ENCODE measurements around the gene GRP. TPM values are rescaled to one million over a fixed set of nuclear protein-coding genes. Genes with fewer than 3 reads are reported as not detected.

The GRP gene
- total RNA-seq, 1 experiment from 2014 or later, result not detected

DNA sequence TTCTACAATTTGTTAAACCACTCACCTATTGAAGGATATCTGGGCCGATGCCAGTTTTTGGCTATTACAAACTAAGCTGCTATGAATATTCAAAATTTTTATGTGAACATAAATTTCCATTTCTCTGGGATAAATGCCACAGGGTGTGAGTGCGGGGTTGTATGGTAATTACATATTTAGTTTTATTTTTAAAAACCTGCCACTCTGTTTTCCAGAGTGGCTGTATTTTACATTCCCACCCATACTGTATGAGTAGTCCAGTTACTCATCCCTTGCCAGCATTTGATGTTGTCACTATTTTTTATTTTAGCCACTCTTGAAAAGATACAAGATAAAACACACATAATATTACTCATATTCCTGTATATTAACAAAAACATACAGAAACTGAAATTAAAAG, 22.9 kb downstream of the GRP start:
- no peak overlapping the region for H2BK5ac ChIP-seq (ENCODE audit: insufficient read length, low read length)
- TF ChIP-seq, protein P1, sequence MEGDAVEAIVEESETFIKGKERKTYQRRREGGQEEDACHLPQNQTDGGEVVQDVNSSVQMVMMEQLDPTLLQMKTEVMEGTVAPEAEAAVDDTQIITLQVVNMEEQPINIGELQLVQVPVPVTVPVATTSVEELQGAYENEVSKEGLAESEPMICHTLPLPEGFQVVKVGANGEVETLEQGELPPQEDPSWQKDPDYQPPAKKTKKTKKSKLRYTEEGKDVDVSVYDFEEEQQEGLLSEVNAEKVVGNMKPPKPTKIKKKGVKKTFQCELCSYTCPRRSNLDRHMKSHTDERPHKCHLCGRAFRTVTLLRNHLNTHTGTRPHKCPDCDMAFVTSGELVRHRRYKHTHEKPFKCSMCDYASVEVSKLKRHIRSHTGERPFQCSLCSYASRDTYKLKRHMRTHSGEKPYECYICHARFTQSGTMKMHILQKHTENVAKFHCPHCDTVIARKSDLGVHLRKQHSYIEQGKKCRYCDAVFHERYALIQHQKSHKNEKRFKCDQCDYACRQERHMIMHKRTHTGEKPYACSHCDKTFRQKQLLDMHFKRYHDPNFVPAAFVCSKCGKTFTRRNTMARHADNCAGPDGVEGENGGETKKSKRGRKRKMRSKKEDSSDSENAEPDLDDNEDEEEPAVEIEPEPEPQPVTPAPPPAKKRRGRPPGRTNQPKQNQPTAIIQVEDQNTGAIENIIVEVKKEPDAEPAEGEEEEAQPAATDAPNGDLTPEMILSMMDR (conservative IDR thresholded peaks at IDR 0.05), result no peak
- Mint-ChIP-seq H3K4me3 (no peak overlapping the region), H3K36me3 (ENCODE audit: insufficient read depth in 1 of 3, low read depth in 3 of 3) (no peaks in the 10 kb centered on the region), H3K9me3 (peaks cover 2 to 4% of the 10 kb centered on the region in 2 experiments; a peak in 2 of 5 replicates), H3K4me1 (peaks cover 7 to 9% of the 10 kb centered on the region in 2 experiments; a peak in 3 of 4 replicates), H3K27ac (no peak overlapping the region), H3K27me3 (ENCODE audit: low read depth) (peaks cover 49% of the 10 kb centered on the region)
- no peak overlapping the region for H3K4ac ChIP-seq (ENCODE audit: low read depth, low read length)
- no CpG with 5 or more reads among the region's 2 CpGs for WGBS (ENCODE audit: extremely low coverage, insufficient read length, low lambda C conversion rate)
- no peak overlapping the region for H4K5ac ChIP-seq (ENCODE audit: insufficient read length, low read depth, low read length)
- H3K9ac ChIP-seq (ENCODE audit: extremely low read depth, insufficient read length, low read length), result no peak overlapping the region
- H3K79me1 ChIP-seq (ENCODE audit: insufficient read depth, low read depth, low read length, poor library complexity, severe bottlenecking), result no peaks in the 10 kb centered on the region
- no peak overlapping the region for H2BK15ac ChIP-seq (ENCODE audit: low read depth, low read length)
- no peaks in the 10 kb centered on the region for H3K27me3 ChIP-seq (ENCODE audit: insufficient read depth, low read length)
- no peak overlapping the region for H2BK20ac ChIP-seq (ENCODE audit: low read depth, low read length, poor library complexity, severe bottlenecking)
- H2BK12ac ChIP-seq (ENCODE audit: insufficient read length, low read depth, low read length), result no peak overlapping the region
- no peaks in the 10 kb centered on the region for H3K9me3 ChIP-seq (ENCODE audit: control insufficient read depth, low read depth, low read length)
- no peak overlapping the region for H3K18ac ChIP-seq (ENCODE audit: insufficient read length, low read depth, low read length)
- no peak overlapping the region for H2AFZ ChIP-seq (ENCODE audit: low read length)
- H3K4me1 ChIP-seq (ENCODE audit: insufficient read depth, low read length), result no peaks in the 10 kb centered on the region
- H3T11ph ChIP-seq (ENCODE audit: low read length), result no peak overlapping the region
- H3K79me2 ChIP-seq (ENCODE audit: insufficient read depth, low read length), result no peaks in the 10 kb centered on the region
- H4K20me1 ChIP-seq (ENCODE audit: control insufficient read depth, insufficient read depth, insufficient read length), result no peaks in the 10 kb centered on the region
- no peak overlapping the region for H3K27ac ChIP-seq (ENCODE audit: insufficient read length, low read depth, low read length)
- no peak overlapping the region for H4K8ac ChIP-seq (replicated peaks; ENCODE audit: insufficient read length, low read depth, low read length)
- H2AK5ac ChIP-seq (ENCODE audit: insufficient read length, low read length), result no peak overlapping the region
- H3K14ac ChIP-seq (ENCODE audit: insufficient read depth, low read length), result no peak overlapping the region
- H3K4me2 ChIP-seq (ENCODE audit: insufficient read depth, insufficient read length, low read length), result no peak overlapping the region
- no peak overlapping the region for H4K91ac ChIP-seq (ENCODE audit: insufficient read length, low read depth, low read length)
- no peaks in the 10 kb centered on the region for H3K23me2 ChIP-seq (ENCODE audit: insufficient read length, low read depth, low read length, poor library complexity, severe bottlenecking)
- H2BK120ac ChIP-seq (ENCODE audit: low read depth, low read length, poor library complexity, severe bottlenecking), result no peak overlapping the region
- no peak overlapping the region for H3K56ac ChIP-seq (ENCODE audit: insufficient read length, low read depth, low read length)
- no peak for DNase-seq
- H3K23ac ChIP-seq (ENCODE audit: insufficient read length, low read depth, low read length), result no peak overlapping the region

Data from H9 (cell line).